GM21737 (cell line): Measurements from ENCODE around the gene CD151.

Experiments
- ATAC-seq: cut with Tn5 transposase; IDR thresholded peaks from one replicate; pipeline ENCODE4 v1.9.1; 2021; ENCODE audit warnings: mild to moderate bottlenecking, moderate library complexity; ENCODE audit not compliant: unreplicated experiment

The CD151 gene

DNA sequence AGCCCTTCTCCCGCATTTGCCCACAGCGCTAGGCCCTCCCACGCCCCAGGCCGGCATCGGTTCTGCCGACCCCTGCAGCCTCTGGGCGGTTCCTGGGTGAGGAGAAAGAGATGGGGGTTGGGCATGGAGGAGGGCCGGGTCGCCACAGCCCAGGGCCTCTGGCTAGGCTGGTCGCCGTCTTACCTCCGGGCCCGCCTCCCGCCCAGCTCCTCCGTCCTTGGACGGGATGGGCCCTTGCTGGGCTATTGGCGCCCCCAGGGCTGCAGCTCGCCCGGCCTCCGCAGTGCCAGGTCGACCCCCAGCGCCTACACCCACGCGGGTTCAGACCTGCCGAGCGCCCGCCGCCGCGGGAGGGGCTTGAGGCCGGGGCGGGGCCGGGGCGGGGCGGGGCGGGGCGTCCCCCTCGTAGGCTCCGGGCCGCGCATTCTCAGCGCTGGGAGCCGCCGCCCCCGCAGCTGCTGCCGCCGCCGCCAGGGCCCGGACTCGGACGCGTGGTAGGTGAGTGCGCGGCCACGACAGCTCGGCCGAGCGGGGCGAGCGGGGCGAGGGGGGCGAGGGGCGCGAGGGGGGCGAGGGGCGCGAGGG is at the start of gene CD151:
CD151 (plus strand) TSS at position 424 of the 585 bp plus-strand sequence. CDS start 3,118 bp downstream, outside the sequence.
- ATAC-seq = no peak

DNA sequence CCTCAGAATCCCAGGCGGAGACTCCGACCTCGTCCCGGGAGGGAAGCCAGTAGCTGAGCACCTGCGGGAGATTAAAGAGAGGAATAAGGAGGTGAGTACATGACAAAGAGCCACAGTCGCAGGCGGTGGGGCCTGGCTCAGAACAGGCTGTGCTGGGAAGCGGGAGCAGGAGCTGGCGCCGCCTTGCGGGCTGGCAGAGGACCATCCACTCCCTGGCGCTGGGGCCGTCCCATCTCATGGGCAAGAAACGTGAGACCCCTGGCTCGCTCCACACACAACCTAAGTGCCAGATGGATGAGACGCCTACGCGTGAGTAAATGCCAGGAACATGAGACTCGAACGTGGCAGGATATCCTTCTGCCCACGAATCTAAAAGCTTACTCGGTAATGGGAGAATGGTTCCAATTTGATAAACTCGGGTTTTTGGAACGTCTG is 49.2 kb upstream of the CD151 start:
- no peak for ATAC-seq

DNA sequence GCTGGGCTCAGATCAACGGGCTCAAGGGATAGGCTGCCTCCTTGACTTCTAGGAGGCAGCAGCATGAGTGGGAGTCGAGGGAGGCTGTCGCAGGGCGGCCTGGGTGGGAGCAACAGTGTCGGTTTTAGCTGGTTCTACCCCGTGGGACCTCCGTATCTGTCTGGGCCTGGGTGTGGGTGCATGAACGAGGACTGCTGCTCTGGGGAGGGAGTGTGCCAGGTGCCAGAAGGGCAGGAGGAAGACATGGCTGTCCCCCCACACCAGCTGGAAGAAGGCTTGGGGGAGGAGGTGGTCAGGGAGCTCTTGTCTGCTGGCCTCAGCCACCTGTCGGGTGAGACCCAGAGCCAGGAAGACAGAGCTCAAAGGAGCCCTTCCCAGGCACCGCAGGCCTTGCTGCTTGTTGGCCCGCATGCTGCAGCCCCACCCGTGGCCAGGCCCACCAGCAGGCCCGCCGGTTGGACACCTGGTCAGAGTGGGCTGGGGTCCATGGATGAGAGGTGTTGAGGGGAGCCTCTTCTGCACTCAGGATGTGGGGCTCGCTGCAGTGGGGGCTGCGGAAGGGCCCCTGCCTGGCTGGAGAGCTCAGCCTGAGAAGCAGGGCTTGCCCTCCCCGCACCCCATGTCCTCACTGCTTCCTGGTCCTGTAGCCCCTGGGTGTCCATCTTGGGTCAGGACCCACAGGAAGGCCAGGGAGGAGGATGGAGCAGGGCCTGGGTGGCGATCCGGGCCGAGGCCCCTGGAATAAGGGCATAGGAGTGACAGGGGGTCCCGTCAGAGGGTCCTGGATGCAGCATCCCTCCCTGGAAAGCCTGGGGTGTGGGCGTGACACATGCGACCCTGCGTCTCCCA is 46.3 kb upstream of the CD151 start:
- no peak for ATAC-seq

DNA sequence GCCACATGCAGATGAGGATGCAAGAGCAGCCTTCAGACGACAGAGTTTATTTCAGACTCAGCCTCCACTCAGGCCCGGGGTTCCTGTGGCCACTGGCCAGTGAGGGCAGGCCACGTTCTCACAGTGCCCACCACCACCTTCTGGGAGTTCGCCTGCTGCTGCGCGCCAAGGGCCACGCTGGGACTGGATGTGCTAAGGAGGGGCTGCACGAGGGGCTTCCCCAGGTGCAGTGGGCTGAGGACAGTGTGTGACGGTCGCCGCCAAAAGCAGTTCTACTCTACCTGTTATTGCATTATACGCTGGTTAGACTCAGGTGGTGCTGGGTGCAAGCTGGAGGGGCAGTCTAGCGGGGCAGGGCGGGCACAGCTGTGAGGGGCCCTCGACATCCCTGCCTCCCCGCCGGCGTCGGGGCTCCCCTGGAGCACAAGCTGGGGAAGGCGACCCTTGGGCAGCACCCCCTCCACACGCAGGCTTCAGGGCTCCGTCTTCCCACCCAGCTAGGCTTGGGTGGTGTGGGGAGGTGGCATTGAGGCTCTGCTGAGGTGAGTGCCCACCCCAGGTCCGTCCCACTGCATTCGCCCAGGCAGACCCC is 45.6 kb upstream of the CD151 start:
- ATAC-seq = no peak

DNA sequence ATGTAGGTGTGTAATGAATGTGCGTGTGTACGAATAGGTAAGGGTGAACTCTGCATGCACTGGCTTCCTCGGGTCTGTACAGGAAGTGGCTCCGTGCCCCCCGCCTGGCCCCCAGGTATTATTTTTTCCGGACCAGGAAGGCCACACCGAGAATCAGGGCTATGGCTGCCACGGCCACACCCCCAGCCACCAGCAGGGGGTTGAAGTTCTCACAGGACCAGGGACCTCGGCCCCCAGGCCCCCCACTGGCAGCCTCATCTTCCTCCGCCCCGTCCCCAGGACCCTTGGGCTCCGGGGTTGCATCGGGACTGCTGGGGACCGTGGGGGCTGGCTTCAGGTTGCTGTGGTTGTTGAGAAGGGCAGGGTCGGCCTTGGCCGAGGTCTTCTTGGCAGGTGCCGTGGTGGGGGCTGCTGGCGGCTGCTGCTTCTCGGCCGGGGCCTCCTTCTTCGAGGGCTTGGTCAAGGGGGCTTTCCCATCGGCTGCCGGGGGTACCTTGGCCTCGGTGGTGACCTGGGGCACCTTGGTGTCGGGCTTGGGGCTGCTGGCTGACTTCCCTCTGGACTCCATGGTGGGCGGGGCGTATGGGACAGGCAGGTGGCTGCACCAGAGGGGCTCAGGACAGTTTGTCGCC is 44.6 kb upstream of the CD151 start:
- no peak for ATAC-seq

DNA sequence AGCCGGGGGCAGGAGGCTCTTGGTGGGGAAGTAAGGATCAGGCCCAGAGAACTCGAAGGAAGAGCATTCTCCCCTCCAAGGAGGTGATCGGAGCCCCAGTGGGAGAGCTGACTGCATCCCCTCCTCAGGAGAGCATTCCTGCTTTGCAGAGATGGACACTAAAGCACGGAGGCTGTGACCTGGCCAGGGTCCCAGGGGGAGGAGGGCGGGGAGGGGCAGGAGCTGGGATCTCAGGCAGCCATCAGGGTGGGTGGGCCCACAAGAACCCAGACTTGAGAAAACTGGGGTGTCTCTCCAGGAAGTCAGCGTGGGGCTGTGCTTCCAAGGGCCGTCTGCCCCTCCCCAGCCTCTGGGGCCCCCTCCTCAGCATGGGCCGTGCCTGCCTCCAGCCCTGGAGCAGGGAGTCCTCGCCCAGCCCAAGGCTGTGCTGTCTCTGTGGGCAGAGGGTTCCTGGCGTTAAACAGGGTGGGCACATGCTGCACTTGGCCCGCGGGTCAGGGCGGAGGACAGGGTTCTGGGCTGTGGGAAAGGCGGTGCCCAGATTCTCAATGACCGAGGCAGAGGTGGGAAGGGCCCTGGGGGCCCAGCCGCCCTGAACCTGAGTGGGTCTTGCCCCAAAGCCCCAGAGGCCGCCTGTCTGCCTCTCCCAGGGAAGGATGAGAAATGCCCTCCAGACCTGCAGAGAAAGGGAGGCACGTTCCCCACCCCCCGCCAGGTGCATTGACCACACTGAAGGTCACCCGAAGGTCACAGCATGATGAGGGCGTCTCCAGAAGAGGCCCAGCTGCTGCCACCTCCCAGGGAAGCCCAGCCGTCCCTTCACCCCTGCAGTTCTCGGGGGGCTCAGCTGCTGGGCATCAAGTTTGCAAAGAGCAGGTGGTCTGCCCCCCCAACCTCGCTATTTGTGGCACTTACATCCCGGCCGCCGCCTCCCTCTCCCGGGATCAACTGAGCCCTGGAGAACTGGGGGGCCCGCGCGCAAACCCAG is 43.5 kb upstream of the CD151 start:
- ATAC-seq = no peak

DNA sequence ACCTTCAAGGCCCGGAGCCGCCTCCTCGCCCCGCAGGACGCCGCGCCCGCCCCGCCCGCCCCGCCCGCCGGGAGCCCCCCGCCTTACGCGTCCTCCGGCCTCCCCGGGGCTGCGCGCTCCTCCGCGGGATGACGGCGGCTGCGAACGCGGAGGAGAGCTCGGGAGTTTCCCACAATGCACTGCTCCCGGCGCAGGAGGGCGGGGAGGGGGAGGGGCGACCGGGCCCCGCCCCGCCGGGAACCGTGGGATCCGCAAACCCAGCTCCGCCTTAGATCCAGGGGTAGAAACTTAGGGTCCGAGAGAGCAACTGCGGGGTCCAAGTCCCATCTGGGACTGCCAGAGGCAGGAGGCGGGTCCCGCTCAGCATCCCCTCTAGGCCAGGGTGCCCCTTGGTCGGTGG is 42.8 kb upstream of the CD151 start, which contains the start of gene CEND1:
CEND1 (minus strand) TSS at position 148 of the 400 bp plus-strand sequence. CDS start 1,514 bp downstream, outside the sequence.
- ATAC-seq = no peak

DNA sequence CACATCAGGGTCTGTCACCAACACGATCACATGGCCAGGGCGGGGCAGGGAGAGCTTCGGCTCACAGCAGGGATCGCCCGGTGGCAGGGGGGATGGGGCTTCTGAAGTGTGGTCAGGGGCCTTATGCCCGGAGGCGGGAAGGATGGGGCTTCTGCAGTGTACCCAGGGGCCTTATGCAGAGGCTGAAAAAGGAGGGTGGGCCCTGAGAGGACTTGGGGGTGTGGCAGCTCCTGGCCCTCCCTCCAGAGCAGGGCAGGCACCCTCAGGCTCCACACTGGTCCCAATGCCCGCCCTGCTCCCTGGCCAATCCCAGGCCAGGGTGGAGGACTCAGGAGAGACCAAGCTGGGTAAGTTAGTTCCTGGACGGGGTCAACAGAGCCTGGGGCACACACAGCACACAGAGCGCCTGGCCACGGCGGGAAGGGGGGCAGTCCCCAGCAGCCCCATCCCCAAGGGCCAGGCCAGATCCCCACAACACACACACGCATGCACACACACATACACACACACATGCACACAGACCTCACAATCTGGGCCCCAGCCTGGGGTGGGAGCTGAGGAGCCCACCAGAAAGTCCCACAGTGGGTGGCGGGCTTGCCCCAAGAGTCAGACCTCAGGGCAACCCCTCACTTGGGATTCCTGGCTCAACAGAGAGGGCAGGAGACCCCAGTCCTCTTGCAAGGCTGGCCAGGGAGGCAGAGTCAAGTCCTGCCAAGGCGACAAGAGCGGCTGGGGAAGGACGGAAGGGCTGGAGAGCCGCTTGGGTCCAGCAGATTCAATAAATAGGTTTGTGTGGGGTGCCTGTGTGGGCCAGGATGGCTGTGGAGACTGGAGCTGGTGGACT is 41.8 kb upstream of the CD151 start:
- no peak for ATAC-seq

DNA sequence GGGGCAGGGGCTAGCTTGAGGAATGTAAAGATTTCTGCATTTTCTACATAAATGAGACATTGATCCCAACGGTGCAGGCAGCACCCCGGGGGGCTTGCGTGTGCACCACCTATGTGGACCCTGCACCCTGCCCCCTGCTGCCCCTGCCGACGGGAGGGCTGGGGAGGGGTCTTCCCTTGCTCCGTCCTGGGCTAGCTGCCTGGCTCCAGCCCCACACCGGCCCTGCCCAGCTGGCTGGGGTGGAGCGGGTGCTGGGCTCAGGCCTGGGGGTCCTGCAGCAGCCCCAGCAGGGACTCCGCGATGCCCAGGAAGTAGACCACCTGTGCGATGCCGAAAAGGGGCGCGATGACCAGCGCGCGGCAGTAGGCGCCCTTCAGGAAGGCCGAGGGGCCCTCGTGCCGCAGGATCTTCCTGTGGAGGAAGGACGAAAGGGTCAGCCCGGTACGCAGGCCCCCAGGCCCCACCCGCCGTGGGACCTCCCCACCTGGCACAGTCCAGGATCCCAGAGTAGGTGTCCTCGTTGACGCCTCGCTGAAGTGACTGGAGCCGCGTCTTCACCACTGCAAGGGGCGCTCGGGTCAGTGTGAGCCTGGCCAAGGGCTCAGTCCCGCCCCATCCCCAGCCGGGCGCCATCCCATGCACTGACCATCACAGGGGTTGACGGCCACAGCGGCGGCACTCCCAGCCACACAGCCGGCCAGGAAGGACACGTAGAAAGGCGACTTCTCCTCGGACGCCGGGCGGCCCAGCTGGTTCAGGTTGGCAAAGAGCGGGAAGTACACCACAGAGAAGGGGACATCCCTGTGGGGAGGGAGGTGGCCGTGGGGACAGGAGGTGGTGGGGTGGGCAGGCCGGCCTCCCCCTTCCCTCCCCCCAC is 40.9 kb upstream of the CD151 start:
- no peak for ATAC-seq

DNA sequence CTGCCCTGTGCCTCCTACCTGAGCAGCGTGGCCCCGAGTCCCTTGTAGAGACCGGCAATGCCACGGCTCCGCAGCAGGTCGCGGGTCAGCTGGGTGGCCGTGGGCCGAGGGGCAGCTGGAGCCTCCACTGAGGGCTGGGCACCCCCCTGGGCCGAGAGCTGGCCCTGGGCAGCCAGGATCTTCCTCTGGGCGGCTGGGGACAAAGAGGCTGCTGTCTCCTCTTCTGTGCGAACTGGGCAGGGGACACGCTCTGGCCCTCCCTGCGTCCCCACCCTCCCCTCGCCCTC is 40.3 kb upstream of the CD151 start:
- ATAC-seq = no peak

DNA sequence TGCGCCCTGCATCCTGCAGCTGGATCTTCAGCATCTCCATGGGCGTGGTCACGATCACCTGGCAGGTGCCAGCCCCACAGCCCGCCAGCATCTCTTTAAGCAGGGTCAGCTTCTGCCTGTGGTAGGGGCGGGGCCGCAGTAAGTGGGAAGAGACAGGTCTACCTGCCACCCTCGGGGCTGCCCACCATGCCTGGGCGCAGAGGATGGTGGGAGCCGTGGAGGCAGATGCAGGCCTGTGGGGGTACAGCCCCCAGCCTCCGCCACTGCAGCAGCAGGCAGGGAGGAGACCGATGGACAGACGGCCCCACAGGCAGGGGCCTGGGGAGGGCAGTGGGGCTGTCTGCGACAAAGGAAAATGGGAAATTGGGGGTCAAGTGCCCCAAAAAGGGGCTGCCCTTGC is 39.9 kb upstream of the CD151 start:
- no peak for ATAC-seq

DNA sequence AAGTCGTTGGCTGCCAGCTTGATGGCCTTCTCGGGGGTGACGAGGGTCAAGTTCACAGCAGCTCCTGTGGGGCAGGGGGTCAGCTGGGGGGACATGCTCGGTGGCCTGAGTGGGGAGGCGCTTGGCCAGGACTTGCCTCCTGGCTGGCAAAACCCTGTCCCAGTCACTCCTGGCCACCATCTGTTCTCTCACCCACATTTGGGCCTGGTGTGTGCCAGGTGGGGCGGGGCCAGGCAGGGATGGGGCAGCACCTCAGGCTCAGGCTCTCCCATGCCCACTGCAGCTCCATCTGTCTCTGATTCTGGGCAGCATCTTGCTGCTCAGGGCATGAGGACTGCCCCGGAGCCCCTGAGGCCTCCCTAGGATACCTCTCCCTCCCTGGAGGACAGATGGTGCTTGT is 39.2 kb upstream of the CD151 start:
- ATAC-seq = no peak

DNA sequence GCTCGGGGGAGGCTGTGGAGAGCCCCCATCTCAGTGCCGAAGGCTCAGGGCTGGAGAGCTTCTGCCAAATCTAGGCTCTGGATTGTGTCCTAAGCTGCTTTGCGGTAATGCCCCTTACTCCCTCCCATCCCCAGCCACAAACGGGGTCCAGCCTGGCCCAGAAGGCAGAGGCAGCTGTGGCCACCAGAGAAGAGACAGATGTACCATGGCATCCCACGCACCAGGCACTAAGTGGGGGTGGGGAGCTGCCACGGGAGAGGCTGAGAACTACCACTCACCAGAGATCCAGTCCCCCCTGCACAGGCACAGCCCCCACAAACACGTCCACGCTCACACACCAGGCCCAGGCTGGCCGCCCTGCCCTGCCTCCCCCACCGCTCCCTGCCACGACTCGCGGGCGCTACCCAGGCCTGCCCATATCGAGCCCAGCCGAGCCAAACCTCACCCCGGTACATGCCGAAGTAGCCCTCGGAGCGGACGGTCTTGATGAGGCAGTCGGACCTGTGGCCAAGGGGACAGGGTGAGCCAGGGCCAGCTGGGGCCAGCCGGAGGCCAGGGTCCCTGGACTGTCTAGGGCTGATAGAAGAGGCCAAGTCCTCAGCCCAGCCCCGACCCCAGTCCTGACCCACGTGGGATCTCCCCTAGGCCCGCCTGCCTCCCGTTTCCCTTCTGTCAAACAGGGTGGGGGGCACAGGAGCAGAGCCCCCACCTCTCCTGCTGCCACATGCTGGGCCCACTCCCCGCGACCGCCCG is 38.6 kb upstream of the CD151 start:
- no peak for ATAC-seq

DNA sequence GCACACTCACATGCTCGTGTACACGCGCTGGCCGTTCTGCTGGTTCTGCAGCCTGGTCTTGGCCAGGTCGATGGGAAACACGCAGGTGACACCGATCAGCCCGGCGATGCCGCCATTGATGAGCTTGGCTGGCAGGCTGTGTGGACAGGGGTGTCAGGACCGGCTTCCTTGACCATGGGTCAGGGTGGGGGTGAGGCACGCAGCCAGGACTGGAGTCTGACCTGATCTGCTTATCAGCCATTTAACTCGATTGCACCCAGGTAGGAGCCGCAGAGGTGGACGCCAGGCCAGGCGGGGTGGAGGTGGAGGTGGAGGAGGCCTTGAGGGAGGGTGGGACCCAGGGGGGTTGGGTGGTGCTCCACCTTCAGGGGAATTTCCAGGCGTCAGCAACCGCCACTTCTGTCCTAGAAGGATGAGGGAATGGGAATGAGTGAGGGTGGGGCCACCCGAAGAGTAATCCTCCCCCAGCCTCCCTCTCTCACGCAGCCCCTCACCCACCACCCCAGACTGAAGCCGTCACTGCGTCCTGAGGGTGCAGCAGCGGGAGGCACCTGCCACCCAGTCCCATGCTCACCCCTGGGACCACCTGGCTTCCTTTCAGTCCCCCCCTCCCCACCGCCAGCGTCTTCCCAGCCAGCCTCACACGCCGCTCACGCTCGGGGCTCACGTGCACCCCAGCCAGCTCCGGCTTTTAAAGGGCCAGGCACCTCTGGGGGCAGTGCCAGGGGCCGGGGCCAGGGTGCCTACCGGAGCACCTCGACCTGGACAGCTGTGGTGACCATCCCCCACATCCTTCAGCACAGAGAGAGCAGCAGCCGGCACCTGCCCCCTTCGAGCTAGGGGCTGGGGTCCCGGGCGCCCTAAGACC is 37.8 kb upstream of the CD151 start:
- no peak for ATAC-seq

DNA sequence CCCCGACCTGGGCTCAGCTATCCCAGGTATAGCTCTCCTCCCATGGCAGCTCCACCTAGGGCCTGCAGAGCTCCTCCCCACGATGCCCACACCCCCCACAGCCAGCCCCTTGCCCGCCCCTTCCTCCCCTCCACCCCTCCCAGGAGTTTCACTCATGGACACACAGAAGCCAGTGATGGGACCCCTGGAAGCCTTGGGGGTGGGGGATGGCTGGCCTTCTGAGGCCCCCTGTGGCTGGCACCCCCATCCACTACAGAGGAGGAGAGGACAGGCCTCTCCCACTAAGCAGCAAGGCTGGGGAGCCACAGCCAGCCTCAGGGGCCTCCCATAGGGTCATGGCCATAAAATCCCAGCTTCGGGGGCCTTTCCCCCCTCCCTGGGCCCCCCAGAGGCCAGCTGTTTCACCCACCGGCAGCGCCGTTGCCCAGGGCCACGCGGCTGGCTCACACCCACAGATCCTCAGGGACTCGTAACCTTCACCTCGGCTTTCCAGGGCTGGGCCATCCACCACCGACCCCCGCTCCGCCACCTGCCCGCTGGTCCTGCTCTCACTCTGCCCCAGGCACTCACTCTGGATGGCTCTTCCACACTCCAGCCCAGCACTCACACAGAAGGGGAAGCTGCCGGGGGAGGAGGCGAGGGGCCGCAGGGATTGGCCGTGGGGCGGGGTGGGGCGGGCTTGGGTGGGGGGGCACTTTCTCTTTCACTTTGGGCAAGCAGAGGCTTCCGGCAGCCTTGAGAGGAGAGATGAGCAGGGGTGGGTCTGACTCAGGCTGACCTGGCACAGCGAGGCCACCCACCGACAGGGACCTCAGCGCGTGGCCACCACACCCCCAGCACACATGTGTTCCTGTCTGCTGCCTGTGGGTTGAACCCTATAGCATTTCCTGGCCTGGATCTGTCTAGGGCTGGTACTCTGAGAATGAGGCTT is 36.9 kb upstream of the CD151 start:
- ATAC-seq = no peak
